ENCODE data around the gene MYO1D.
A peak's percentile ranks its signal among the peaks of the same experiment; 100 is the strongest.

Gene MYO1D

DNA sequence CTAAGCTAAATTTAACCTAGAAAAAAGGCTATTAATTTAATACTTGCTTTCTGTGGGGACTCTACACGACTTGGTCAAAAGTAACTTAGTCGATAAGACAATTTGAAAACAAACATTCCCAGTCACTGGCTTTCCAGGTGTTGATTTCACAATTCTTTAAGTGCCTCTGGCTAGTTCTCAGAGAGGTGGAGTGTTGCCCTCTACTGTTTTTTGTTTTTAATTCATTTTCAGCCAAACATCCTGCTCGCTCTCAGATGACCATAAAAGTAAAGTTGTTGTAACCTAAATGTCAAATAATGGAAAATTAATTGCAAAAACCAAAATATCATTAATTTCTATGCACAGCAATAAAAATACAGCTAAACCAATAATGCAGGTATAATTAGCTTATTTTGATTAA is 107.1 kb downstream of the MYO1D start:
- TF ChIP-seq, protein P1, sequence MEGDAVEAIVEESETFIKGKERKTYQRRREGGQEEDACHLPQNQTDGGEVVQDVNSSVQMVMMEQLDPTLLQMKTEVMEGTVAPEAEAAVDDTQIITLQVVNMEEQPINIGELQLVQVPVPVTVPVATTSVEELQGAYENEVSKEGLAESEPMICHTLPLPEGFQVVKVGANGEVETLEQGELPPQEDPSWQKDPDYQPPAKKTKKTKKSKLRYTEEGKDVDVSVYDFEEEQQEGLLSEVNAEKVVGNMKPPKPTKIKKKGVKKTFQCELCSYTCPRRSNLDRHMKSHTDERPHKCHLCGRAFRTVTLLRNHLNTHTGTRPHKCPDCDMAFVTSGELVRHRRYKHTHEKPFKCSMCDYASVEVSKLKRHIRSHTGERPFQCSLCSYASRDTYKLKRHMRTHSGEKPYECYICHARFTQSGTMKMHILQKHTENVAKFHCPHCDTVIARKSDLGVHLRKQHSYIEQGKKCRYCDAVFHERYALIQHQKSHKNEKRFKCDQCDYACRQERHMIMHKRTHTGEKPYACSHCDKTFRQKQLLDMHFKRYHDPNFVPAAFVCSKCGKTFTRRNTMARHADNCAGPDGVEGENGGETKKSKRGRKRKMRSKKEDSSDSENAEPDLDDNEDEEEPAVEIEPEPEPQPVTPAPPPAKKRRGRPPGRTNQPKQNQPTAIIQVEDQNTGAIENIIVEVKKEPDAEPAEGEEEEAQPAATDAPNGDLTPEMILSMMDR (IDR thresholded peaks at IDR 0.05; ENCODE audit: low read depth, low read length, missing control alignments): no peak
- no peak for DNase-seq (ENCODE audit: extremely low read depth, low read depth)
- no peak overlapping the region for H3K4me3 ChIP-seq (replicated peaks; ENCODE audit: low read depth, low read length)

DNA sequence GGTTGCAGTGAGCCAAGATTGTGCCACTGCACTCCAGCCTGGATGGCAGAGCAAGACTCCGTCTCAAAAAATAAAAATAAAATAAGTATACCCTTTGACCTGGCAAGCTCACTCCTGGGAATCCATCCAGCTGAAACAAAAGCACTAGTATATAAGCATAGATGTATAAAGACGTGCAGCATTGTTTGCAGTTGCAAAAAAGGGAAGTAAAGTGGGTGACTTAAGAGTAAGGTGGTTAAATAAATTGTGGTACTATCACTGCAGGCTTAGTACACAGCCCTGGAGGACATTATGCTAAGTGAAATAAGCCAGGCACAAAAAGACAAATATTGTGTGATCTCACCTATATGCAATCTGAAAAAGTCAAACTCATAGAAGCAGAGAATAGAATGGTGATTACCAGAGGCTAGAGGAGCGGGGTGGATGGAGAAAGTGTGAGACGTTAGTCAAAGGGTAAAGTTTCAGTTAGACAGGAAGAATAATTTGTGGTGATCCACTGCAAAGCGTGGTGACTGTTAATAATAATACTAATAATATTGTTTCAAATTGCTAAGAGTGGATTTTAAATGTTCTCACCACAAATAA is 113.0 kb downstream of the MYO1D start:
- no peak overlapping the region for H3K4me3 ChIP-seq (replicated peaks; ENCODE audit: low read depth, low read length)
- DNase-seq (ENCODE audit: extremely low read depth, low read depth): no peak
- TF ChIP-seq, protein P1 (IDR thresholded peaks at IDR 0.05; ENCODE audit: low read depth, low read length, missing control alignments): no peak

DNA sequence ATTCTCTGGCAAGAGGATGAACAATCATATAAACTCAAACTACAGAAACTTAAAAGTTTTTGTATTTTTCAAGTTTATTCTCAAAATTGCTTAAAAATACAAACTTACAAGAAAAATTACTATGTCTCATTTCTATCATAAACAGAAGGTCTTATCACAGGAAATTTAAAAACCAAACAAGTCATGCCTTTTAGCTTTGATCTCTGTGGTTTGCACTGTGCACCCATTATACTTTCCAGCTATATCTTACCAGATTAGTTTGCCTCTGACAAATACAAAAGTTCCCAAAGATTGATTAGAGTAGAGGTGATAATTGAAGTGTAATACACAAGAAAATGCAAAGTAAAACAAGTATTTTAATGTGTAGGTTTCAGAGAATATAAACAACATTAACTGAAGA is 117.4 kb downstream of the MYO1D start:
- TF ChIP-seq, protein P1 (IDR thresholded peaks at IDR 0.05; ENCODE audit: low read depth, low read length, missing control alignments): no peak
- H3K4me3 ChIP-seq (replicated peaks; ENCODE audit: low read depth, low read length): no peak overlapping the region
- DNase-seq (ENCODE audit: extremely low read depth, low read depth): no peak

DNA sequence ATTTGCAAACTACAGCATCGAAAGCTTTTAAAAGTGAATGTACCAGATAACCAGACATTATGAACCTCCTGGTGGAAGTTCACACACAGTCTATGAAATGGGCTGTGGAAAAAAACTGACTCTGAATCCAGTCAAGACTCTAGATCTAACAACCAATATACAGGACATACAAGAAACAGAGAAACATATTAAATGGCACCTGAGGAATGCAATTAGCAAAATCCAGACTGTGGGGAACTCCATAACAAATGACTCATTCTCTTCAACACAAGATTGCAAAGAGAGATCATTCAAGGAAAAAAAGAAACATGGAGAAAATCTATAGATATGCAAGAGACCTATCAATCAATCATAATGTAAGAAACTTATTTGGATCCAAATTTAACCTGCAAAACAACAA is 119.0 kb downstream of the MYO1D start:
- no peak for DNase-seq (ENCODE audit: extremely low read depth, low read depth)
- no peak overlapping the region for H3K4me3 ChIP-seq (replicated peaks; ENCODE audit: low read depth, low read length)
- TF ChIP-seq, protein P1 (IDR thresholded peaks at IDR 0.05; ENCODE audit: low read depth, low read length, missing control alignments): no peak

DNA sequence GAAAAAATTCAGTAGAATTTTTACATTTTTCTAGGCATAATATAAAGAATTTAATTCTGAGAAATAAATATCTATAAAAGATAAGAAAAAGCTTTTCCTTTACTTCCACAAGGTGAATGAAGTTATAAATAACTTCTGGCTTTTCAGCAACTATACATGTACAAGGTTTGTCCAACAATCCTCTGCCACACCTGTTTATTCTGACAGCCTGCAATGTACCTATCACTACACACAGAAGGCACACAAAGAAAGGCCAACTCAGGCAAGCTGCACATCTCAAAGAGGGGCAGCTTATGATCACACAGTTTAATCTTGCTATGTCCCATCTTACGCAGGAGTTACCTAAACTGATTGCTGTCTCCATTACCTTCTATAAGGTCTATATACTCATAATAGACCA is 120.2 kb downstream of the MYO1D start:
- H3K4me3 ChIP-seq (replicated peaks; ENCODE audit: low read depth, low read length): no peak overlapping the region
- TF ChIP-seq, protein P1 (IDR thresholded peaks at IDR 0.05; ENCODE audit: low read depth, low read length, missing control alignments): no peak
- DNase-seq (ENCODE audit: extremely low read depth, low read depth): no peak

DNA sequence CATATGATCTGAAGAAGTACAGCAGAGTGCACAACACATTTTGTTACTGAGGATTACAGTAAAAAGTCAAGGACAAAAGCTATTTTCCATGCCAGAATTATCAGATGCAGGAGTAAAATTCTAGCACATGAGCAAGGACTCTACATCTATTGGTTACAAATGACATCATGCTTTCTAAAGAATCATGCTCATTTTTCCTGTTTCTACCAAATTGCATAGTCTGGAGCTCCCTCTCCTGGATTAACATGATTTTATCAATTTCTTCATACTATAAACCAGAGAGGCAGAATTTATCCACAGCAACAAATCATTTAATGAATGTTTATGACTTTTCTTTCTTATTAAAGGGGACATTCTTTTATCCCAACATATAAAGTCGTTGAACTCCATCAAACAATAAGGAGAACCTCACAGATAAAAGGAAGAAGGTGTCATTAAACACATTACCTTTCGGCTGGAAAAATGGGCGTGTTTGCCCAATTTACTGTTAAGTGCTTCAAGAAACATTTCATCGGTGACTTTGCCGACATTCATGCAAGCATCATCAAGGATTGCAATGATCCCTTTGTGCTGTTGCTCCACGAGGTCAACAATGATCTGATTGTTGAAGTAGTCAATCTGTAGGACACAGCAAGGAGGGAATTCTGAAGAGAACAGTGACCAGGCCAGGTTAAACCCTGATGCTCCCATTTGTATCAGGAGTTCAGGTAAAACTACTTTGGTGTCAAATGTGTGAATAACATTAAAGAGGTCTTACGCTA is 121.7 kb downstream of the MYO1D start:
- TF ChIP-seq, protein P1 (IDR thresholded peaks at IDR 0.05; ENCODE audit: low read depth, low read length, missing control alignments): peak; percentile 26
- peak; percentile 56 for DNase-seq (ENCODE audit: extremely low read depth, low read depth)
- no peak overlapping the region for H3K4me3 ChIP-seq (replicated peaks; ENCODE audit: low read depth, low read length)
